MV-4-11 (cell line): ENCODE data around the gene ZNF502.

Experiments
- DNase-seq: peaks from one replicate; lab custom pipeline; 2025; lab: John Stamatoyannopoulos, UW

ZNF502 gene

DNA sequence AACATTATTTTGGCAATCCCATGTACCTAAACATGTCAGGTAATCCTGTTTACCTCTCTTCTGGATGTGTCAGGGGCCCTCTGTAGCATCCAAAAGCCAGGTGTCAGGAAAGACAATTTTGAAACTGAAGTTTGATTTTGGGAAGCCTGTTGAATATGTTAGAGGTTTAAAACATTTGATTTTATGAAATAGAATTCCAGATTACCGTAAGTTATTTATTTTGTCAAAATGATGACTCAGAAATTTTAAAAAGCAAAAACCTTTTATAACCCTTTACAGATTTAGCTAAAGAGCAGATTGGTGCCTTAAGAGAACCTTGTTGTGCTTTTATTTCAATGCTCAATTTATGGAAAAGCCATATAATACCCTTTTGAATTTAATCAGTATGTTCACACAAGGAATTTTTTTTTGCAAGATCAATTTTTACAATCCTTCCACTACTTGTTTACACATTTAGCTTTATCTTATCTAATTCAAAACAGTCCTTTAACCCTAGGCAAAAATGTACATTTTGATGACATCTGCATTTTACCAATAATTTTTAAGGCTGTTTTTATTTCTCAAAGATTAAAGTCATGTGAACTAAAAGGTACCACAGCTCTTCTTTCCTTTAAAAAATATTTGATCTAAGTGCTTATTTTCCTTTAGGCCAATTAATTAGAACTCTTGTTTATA is 59.1 kb downstream of the ZNF502 start:
- no peak for DNase-seq

DNA sequence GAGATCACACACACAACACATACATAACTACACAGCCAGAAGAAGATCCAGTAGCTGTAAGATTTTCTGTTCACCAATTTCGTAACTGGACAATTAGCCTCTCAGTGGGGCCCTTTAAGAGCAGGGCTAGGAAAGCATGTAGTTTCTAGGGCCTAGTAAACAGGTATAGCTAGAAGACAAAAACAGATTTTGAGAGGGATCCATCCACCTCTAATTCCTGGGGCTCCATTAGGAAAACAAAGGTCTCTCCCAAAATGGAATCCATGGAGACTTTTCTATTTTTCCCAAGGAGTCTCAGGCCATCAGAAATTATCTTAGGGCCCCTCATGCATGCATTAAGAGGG is 59.6 kb downstream of the ZNF502 start:
- DNase-seq = no peak
